T-helper 9 cell (primary cell): ENCODE measurements around the gene EPN3.

Source experiments
- DNase-seq: peaks from one replicate; pipeline ENCODE4 v3.0.0-alpha.2; 2020

The EPN3 gene

DNA sequence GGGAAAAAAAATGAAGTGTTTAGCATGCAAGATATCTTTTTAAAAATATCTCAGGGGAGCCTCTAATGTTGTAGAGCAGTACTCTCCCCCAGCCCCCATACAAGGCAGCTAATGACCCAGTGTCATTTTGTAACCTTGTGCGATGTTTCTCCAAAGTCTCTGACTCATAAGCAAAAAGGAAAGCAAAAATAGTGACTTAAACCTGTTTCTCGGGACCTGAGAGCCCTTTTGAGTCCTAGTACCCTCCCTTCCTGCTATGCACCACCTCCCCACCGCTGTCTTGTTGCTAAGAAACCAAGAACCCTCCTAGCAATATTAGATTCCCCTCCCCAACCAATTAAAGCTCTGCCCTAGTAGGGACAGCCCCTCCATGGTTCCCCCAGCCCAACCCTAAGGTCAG, 21.5 kb upstream of the EPN3 start:
- no peak for DNase-seq

DNA sequence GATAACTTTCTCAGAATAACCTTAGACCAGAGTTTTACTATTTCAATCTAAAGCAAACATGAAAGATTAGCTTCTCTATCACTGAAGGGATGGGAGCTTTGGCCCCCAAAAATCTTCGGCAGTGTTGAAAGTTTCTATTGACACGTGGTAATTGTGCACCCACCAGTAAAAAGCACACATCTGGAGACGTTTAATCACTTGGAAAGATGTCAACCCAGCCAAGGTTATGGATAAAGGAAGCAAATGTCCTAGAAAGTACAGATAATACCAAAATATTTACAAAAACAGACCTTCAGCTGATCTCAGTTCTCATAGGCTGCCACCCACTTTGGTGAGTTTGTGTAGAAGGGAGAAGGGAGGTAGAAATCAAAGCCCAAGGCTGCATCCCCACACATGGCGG, 19.0 kb upstream of the EPN3 start:
- DNase-seq = no peak

DNA sequence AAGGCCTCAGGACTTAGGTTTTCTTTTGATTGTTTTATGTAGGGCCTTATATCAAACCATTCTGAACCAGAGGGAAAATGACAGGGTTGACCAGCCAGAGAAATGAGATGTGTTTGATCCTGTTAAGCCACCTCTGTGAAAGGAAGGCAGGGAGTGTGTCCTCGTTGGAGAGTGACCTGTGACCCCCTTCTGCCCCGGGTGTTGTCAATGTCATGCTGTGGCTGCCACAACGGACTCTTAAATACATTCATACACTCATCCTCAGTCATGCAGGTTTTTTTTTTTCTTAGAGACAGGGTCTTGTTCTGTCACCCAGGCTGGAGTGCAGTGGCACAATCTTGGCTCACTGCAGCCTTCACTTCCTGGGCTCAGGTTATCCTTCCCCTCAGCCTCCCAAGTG, 18.1 kb upstream of the EPN3 start:
- no peak for DNase-seq

DNA sequence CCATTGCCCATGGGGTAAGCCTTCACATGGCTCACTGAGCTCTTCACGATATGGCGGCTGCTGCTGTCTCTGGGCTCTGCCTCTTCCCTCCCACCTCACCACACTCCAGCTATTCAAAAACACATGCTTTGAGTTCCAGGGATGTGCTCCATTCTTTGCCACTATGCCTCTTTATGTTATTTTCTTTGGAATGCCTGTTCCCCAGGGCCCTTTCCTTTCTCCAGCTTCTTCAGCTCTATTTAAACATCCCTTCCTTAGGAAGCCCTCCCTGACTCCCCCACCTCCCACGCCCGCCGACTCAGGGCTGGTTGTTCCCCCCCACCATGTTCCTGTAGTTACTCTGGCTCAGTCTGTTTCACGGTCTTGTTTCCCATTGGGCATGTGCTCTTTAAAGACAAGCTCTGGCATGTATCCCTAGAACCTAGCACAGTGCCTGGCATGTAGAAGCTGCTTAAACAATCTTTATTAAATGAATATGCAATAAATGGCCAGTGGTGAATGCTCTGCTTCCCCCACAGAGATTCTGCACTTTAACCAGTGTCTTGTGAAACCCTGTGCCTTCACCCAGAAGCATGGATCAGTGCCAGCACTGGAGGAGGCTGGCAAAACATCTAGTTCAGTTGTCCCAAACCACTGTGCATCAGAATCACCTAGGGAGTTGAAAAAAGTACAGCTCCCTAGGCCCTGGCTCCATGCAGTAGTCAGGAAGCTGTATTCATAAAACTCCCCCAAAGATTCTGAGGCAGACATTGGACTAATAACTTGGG, 17.4 kb upstream of the EPN3 start:
- DNase-seq = no peak

DNA sequence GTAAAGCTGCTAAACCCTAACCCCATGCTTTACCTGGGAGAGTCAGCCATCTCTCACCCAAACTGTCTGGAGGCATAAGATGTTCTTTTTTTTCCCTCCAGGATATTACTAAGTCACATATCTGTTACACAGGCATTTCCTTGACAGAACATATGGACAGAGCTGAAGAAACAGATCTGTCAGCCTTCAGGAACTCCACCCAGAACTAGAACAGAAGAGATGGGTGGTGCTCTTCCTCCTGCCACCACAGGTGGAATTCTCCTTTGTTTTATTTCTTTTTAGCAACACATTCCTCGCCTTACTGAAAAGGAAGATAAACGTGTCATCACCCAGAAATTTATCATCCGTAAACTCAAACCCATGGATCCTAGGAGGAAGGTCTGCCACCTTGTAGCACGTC, 15.5 kb upstream of the EPN3 start:
- DNase-seq = no peak

DNA sequence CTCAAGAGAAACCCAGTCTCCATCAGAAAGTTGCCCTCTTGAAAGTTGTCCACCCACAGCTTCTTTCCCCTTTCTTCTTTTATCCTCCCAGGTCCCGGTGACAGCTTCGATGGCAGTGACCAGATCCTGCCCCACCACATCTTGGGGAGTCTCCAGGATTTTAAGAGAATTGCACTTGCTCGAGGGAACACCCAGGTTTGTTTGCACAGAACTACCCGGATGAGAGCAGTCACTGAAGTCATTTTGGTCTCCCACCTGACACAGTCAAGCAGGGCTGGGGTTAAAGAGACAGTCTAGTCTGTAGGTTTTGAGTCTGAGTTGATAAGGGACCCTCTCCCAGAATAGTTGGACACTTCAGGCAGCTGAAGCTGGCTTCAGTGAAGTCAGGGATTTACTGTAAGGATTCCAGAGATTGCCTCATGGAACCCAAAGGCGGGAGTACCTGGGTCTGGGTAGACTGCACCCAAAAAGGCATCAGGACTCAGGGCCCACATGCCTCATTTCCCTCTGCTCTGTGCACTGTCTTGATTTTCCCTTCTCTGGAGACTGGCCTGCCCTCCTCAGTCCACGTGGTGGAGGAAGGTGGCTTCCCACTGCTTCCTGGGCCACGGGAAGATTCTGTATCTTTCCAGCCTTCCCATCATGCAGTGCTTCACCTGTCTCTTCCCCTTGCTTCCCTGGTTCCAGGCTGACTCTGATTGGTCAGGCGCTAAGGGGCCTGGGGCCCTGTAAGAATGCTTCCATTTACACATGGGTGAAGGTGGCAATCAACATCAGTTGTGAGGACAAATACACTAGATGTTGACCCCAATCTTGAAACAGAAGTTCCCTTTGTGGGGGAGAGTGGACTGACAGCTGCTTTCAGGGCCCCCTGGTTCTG, 14.8 kb upstream of the EPN3 start:
- no peak for DNase-seq

DNA sequence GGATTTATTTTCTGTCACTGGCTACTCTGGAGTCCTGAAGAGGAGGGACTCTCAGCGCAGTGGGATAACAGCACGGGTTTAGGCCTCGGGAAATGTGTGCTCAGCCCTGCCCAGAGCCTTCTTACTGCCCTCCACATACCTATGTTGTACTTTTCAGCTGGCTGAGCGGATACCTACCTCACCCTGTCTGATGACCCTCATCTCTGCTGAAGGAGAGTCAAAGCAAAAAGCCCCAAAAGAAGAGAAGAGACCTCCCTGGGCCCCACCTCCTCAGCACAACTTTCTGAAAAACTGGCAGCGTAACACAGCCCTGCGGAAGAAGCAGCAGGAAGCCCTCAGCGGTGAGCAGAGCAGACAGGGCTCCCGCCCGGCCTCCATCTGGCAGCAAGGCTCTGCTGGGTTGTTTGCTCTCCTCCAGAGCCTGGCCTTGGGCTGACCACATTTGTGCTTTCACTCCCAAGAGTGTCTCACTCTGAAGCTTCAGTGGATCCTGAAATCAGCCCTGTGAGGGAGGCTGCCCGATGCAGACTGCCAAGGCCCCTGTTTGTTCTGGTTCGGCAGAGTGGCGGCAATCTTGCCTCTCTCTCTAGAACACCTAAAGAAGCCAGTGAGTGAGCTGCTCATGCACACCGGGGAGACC, 14.0 kb upstream of the EPN3 start:
- DNase-seq = no peak

DNA sequence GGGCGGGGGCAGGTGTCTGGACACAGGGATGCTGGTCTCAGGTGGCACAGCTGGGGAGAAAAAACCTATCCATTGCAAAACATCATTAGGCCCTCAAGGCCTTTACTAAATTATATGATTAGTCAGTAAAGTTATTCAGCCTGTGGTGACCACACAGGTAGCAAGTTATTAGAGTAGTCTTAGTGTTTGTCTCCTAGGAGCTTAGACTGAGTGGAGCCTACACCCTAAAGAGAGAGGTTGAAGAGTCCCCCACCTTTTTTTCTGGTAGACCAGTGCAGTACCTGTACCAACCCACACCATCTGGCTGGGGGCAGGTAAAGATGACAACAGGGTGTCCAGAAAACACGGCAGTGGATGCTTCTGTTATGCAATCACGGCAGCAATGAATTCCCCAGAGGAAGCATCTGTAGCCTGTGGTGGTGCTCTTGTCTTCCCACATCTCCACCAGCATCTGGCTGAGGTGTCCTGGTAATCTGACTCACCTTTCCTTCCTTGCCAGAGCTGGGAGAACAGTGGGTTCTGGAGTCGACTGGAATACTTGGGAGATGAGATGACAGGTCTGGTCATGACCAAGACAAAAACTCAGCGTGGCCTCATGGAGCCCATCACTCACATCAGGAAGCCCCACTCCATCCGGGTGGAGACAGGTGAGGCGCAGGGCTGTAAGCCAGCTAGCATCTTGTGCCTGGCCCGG, 13.2 kb upstream of the EPN3 start:
- DNase-seq = no peak

DNA sequence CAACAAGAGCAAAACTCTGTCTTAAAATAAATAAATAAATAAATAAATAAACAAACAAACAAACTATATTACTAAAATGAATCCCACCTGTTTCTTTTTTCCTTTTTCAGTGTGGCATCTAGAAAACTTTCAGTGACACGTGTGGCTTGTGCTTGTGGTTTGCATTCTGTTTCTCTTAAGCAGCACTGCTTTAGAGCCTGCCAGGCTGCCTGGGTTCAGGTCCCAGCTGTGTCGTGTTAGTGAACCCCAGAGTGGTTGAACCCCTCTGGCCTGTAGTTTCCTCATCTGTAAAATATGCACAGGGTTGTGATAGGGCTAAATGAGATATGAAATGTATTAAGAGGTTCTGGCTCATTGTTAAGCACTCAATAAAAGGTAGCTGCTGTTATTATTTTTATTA, 12.1 kb upstream of the EPN3 start:
- DNase-seq = no peak

DNA sequence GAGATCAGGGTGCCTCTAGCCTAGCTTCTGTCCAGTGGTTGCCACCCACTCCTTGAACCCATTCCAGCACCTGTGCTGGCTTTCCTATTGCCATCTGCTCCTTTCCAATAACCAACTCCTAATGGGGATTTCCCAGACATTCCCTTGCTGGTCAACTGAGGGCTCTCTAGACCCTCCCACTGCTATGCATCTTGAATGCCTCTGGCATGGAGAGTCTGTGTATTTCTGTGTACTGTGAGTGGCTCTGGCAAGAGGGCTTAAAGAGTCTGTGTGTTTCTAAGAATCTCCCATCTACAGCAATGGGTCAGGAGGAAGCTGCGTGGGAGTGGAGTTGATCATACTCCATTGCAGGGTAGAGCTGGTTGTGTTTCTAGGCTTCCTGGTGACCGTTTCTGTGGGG, 11.0 kb upstream of the EPN3 start:
- no peak for DNase-seq

DNA sequence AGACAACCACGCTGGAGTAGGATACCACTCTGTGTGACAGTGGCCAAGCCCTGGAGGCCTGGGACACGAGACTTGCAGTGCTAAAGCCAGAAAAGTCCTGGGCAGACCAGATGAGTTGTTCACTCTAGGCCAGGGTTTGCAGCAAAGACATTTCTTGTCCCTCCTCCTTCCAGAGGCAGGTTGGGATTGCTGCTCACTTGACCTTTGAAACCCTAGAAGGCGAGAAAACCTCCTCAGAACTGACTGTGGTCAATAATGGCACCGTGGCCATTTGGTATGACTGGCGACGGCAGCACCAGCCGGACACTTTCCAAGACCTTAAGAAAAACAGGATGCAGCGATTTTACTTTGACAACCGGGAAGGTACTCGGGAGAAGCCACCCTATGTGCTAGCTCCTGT, 9.8 kb upstream of the EPN3 start:
- no peak for DNase-seq

DNA sequence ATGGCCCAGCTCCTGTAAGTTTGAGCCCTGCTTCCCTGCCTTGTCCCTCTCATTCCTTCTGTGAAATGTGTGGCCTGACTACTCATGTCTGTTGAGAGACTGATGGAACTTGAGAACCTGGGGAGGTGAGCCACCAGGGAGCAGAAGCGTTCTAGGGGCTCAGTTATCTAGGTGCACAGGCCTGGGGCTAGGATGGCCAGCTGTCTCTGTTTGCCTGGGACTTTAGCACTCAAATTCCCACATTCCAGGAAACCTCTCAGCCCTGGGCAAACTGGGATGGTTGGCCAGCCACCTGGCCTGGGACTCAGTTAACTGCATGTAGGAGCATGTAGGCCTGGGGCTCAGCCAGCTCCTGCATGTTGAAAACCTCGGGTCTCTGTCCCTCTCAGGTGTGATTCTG, 9.3 kb upstream of the EPN3 start:
- DNase-seq = no peak

DNA sequence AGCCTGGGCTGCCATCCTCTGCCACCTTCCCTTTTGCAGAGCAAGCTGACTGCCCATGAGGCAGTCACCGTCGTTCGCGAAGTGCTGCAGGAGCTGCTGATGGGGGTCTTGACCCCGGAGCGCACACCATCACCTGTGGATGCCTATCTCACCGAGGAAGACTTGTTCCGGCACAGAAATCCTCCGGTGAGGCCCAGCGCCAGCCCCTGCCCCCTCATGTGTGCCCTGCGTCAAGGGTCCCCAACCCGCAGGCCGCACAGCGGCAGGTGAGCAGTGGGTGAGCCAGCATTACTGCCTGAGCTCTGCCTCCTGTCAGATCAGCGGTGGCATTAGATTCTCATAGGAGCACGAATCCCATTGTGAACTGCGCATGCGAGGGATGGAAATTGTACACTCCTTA, 7.7 kb upstream of the EPN3 start:
- no peak for DNase-seq

DNA sequence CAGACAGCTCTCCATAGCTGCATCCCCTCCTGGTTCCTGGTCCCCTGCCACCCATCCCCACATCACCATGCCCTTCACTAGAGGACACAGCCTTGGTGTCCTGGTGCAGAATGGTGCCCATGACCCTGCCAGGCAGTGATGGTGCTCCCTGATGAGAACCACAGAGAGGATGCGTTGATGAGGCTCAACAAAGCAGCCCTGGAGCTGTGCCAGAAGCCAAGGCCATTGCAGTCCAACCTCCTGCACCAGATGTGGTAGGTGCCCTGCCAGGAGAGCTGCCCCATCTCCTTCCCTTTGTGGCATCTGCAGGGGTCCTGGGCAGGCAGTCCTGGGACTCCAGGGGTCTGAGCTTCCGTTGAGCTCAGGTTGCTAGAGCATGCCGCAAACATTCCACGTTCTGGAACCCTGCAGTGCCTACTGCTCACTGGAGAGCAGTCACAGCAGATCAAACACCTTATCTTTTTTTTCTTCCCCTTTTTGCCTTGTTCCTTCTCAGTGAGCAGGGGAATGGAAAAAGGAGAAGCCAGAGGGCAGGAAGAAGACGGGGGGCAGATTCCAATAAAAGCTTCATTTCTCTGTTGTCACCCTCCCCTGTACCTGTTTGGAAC, 5.3 kb upstream of the EPN3 start:
- no peak for DNase-seq

DNA sequence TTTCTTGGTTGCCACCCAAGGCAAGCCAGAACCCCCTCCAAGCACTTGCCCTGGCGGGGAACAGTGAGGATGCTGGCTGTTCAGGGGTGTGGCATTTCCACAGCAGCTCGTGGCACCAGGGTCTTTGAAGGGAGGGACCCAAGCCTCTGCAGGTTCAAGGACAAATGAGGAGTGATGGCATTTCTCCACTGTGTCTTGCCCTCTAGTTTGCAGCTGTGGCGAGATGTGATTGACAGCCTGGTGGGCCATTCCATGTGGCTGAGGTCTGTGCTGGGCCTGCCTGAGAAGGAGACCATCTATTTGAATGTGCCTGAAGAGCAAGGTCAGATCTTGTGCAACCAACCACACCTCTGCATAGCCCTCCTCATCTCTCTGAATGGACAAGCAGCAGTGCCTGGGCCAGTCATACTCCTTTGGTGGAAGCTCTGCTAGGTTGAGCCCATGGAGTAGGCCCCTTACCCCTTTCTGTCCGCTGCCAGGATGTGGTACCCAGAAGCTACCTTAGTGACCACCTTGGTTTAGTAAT, 4.5 kb upstream of the EPN3 start:
- DNase-seq = no peak

DNA sequence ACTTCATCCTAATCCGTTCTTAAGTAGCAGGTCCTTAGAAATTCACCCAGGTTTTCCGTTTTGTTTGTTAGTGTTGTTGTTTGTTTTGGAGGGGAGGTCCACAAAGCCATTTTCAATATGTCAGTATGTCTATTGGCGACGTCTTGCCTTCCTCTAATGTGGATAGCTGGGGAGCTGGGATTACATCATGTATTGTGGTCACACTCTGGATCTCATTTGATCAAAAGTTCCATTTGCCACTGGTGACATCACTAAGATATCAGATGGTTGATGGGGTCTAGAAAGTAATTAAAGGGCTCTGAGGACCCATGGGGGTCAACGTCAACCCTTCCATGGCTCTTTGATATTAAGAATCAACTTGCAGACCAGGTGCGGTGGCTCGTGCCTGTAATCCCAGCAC, 2.7 kb upstream of the EPN3 start:
- DNase-seq = no peak

DNA sequence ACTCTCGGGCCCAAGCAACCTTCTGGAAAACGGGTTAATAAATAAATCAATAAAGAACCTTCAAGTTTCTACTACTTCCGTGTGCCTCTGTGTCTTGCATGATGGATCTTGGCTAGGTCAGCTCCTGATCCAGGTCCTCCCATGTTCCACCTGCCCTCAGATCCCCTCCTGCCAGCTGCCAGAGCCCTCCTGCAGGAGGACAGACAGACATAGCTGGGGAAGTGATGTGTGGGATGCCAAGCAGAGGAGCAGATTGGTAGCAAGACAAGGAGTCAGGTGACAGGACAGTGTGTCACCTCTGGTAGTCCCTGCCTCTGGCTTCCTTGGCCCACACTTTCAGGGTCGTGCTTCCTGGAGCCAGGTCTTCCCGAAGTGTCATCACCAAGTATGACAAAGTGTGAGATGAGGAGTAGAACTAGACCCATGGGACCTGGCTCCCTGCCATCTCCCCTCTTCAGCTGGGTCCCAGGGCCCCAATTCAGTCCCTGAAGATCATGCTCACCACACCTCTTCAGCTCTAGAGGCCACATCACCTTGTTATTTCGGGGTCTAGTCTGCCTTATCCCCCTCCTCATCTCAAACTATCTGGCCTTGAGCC, 1.0 kb upstream of the EPN3 start:
- no peak for DNase-seq

DNA sequence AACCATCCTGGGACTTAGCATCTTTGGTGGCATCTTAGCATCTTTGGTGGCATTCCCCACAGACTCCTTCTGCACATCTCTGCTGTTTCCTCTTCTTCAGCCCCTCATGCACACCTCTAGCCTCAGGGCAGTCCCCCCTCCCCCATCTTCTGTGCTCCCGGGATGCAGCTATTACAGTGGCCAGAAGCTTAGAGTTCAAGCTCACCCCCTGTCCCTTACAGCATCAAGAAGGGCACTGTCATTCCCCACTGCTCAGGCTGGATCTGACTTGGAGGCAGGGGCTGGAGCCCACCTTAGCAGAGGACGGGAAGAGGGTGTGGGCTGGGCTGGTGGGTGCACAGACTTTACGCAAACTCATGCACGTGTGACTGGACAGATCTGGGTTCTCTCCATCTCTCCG, 650 bp downstream of the EPN3 start:
- DNase-seq = no peak

DNA sequence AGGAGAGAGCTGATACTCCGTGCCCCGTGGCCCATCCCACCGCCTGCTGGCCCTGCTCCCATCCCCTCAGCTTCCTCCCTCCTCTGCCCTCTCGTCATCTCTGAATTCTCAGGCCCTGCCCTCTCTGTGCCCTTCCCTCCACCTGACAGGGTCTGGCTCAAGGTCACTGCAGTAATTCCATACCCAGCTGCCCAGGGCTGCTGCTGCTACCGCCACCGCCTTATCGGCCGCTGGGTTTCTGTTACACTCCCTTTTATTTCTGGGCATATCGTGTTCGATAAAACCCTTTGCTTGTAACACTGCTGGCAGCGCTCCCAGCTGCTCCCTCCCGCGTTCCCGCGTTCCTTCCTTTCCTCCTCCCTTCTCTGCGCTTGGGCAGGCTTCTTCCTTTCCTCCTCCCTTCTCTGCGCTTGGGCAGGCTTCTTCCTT, 1.2 kb downstream of the EPN3 start:
- no peak for DNase-seq

DNA sequence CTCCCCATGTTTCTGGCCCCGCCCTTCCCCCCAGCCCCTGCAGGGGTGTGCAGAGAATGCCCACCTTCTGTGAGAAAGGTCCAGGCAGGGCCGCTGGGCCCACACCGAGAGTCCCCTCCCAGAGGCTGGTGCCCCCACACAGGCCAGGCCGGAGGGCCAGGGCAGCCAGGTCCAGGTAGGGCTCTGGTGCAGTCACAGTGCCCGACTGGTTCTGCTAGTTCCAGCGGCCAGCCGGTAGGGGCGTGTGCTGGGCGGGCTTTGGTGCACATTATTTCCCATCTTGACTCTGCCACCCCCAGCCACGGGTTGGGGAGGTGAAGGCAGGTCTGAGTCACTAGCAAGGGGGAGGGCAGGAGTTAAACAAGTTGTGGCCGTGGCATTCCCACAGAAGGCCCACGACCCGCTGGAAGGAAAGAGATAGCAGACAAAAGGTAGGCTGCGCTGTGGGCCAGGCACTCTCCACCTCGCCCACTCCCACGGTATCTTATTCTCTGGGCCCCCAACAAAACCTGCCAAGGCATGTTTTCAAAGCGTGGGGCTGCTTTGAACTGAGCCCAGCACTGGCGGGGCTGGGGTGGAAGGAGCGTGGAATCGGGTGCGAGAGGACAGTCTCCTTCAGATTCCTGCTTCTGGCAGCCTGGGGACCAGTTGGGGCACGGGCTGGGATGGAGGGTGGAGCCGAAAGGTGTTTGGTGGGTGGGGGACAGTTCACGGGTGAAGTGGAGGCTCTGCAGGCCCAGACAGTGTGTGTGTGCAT, 1.9 kb downstream of the EPN3 start:
- no peak for DNase-seq

DNA sequence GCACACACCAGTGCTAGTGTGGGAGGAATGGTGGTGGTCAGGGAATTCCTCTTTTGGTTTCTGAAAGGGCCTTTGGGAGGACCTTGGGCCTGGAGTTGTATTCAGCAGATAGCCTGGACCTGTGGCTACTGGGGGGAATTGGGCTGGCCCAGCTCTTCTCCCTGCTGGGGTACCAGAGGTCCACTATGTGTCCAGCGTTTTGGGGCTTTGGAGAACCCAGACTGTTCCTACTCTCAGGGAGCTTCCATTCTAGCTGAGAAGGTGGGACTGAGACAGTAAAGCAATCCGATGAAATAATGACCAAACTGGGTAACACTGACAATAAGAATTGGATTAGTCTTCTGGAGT, 2.4 kb downstream of the EPN3 start:
- DNase-seq = no peak
